WTC11 (cell line): ENCODE data around the gene RADIL.

Experiments used
- CBFB ChIP-seq: sonication (generic); formaldehyde crosslinking; IDR thresholded peaks from 2 replicates; pipeline ENCODE4 v1.8.1; 2022; ENCODE audit warnings: mild to moderate bottlenecking, low read depth, missing genetic modification reagents
- CTCF ChIP-seq: fragments of 200-600 bp; IDR thresholded peaks from 2 replicates; pipeline ENCODE4 v1.8.0; 2022; ENCODE audit warnings: antibody characterized with exemption
- E2F1 ChIP-seq: sonication (generic); formaldehyde crosslinking; IDR thresholded peaks from 2 replicates; pipeline ENCODE4 v1.8.0; 2022; ENCODE audit warnings: mild to moderate bottlenecking, missing genetic modification reagents
- E2F4 ChIP-seq: sonication (generic); formaldehyde crosslinking; IDR thresholded peaks from 2 replicates; pipeline ENCODE4 v1.8.1; 2022; ENCODE audit warnings: low read depth, mild to moderate bottlenecking, moderate library complexity, missing genetic modification reagents, borderline replicate concordance
- IRF2 ChIP-seq: sonication (generic); formaldehyde crosslinking; IDR thresholded peaks from 2 replicates; pipeline ENCODE4 v1.8.0; 2022; ENCODE audit warnings: low read depth, missing genetic modification reagents, borderline replicate concordance
- JUN ChIP-seq: sonication (generic); formaldehyde crosslinking; IDR thresholded peaks from 2 replicates; pipeline ENCODE4 v1.8.0; 2023; ENCODE audit warnings: mild to moderate bottlenecking, missing genetic modification reagents
- NFYB ChIP-seq: sonication (generic); formaldehyde crosslinking; conservative IDR thresholded peaks from 2 replicates; pipeline ENCODE4 v1.8.0; 2022; ENCODE audit warnings: low read depth, missing genetic modification reagents
- SP1 ChIP-seq: sonication (generic); formaldehyde crosslinking; conservative IDR thresholded peaks from 2 replicates; pipeline ENCODE4 v1.8.1; 2022; ENCODE audit warnings: missing genetic modification reagents
- USF2 ChIP-seq: sonication (generic); formaldehyde crosslinking; IDR thresholded peaks from 2 replicates; pipeline ENCODE4 v1.8.1; 2023; ENCODE audit warnings: mild to moderate bottlenecking, missing genetic modification reagents, moderate library complexity
- ZBTB21 ChIP-seq: sonication (generic); formaldehyde crosslinking; IDR thresholded peaks from 2 replicates; pipeline ENCODE4 v1.8.1; 2023; ENCODE audit warnings: mild to moderate bottlenecking, missing genetic modification reagents, borderline replicate concordance
- ZNF121 ChIP-seq: sonication (generic); formaldehyde crosslinking; IDR thresholded peaks from 2 replicates; pipeline ENCODE4 v1.8.0; 2023; ENCODE audit warnings: missing genetic modification reagents
- ZNF138 ChIP-seq: sonication (generic); formaldehyde crosslinking; conservative IDR thresholded peaks from 2 replicates; pipeline ENCODE4 v1.8.1; 2022; ENCODE audit warnings: mild to moderate bottlenecking, moderate library complexity, missing genetic modification reagents
- ZNF263 ChIP-seq: sonication (generic); formaldehyde crosslinking; IDR thresholded peaks from 2 replicates; pipeline ENCODE4 v1.8.1; 2022; ENCODE audit warnings: low read depth, mild to moderate bottlenecking, moderate library complexity, missing genetic modification reagents

GRCh38 chr7:4861673-4862072 is 21.8 kb downstream of the RADIL start, which contains the start of gene PAPOLB:
- TF ChIP-seq USF2 (CRISPR knock-in tag): no peak
- TF ChIP-seq CTCF: no peak
- no peak for TF ChIP-seq IRF2
- TF ChIP-seq ZNF263: no peak
- TF ChIP-seq NFYB (CRISPR knock-in tag): no peak
- no peak for TF ChIP-seq JUN (CRISPR knock-in tag)
- TF ChIP-seq SP1: no peak
- TF ChIP-seq E2F4 (CRISPR knock-in tag): no peak
- TF ChIP-seq ZNF138 (CRISPR knock-in tag): no peak
- no peak for TF ChIP-seq ZNF121 (CRISPR knock-in tag)
- TF ChIP-seq CBFB: no peak
- no peak for TF ChIP-seq E2F1
- TF ChIP-seq ZBTB21 (CRISPR knock-in tag): no peak
